GM18951 (cell line): ENCODE results near the gene STAG3.
"Not testable (repeated sequence)": the region's sequence is repeated elsewhere in the genome, so short reads cannot be mapped to it uniquely, and the experiment has no call there.

ENCODE experiments used
- POLR2A ChIP-seq: IDR thresholded peaks from 4 replicates; pipeline ENCODE4 v1.6.1; 2011; ENCODE audit warnings: mild to moderate bottlenecking; ENCODE audit not compliant: insufficient read length, insufficient read depth; ENCODE audit errors: extremely low read depth
- in situ Hi-C: fragments of 300-500 bp; cut with MboI; formaldehyde crosslinking; loops from one replicate; pipeline ENCODE4 v1.12.0; 2022; ENCODE audit warnings: low sequenced_read_pairs, mixed read lengths, inconsistent platforms; ENCODE audit not compliant: unreplicated experiment

Gene STAG3

GRCh38 chr7:100247152-100247757 lies 69.5 kb downstream of the STAG3 start:
- in situ Hi-C loops: no loop called here
- no peak for TF ChIP-seq POLR2A

- TF ChIP-seq POLR2A: no peak
- in situ Hi-C loops: no loop called here
Observed at GRCh38 chr7:100248483-100248882, 70.8 kb downstream of the STAG3 start.

GRCh38 chr7:100257017-100257416 lies 79.3 kb downstream of the STAG3 start:
- no peak for TF ChIP-seq POLR2A
- in situ Hi-C loops: no loop called here

GRCh38 chr7:100259984-100260383 lies 82.3 kb downstream of the STAG3 start:
- in situ Hi-C loops: not testable (repeated sequence)

GRCh38 chr7:100262896-100263295 lies 85.2 kb downstream of the STAG3 start:
- in situ Hi-C loops: not testable (repeated sequence)
